DMS153 treated with DMSO at 0.1 percent for 48 hours (cell line): ENCODE results near the gene RALGAPA2.

Experiments used
- DNase-seq: peaks from one replicate; lab custom pipeline; 2025; ENCODE audit not compliant: unreplicated experiment; lab: John Stamatoyannopoulos, UW

RALGAPA2 gene

DNA sequence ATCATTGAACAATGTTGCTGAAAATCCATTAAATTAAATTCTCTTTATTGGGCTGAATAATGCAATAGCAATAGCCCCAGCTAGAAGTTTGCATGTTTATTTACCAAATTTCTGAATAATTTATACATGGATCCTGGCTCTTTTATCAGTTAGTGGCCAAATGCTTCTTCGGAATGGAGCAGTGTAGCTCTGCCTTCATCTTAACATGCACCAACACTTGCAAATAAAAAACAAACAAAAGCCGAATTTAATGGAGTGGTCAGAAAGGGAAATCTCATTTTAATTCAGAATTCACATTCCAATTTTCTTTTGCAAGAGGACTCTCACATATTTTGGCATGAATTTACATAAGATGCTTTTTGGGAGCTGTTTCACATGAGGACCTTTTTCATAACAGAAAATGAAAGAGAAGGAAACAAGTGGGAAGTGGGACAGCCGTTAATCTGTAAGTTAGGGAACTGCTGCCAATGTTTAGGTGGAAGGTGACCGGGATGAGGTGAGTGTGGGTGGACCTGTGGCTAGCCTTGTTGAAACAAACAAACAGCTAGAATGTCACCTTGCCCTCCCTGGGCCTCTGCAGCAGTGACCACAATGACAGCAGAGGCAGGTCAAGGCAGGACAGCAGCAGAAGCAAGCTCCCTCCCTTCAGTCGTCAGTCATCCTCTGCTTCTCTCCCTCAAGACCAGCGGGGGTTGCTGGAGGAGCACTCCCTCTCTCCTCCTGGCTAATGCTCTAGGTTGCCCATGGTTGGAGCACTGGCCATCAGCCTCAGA, 271.4 kb downstream of the RALGAPA2 start:
- no peak for DNase-seq

DNA sequence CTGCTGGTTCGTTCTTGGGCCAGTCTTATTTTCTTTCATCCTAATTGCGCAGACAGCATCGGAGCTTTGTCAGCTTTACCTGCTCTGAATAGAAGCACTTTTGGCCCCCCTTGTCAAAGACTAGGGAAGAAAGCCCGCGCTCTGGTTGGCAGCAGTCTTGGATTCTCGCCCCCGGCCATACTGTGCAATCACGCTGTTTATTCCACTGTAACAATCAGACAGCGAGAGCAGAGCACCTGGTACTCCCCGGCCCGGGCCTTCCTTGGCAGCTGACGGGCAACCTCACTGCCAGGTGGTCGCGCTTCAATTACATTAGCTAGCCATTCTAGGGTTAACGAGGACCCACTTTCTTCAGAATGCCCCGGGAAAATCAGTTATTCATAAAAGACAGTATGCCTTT, 272.0 kb downstream of the RALGAPA2 start:
- DNase-seq, result no peak

DNA sequence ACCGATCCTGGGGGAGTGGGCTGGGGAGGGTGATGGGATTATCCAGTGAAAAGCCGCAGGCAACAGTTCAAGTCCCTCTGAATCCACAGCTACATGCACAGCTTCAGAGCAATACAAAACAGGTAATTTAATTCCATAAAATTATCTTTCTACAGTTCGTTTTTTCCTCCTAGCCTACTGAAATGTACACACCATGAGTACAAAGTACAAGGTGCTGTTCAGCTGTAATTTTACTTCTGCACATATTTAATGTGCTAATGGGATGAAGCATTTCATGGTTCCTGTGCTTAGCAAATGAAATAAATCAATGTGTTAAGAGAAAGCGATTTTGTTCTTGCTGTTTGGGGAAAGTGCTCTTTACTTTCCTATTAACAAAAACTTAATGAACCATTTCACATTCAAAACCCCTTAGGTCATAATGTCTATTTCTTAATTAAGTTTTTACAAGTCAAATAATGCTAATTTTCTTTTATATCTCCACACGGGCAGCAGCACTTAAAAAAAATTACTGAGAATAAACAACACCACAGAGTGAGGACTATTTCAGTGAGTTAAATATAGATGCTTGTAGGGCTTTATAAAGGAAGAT, 272.7 kb downstream of the RALGAPA2 start:
- no peak for DNase-seq

DNA sequence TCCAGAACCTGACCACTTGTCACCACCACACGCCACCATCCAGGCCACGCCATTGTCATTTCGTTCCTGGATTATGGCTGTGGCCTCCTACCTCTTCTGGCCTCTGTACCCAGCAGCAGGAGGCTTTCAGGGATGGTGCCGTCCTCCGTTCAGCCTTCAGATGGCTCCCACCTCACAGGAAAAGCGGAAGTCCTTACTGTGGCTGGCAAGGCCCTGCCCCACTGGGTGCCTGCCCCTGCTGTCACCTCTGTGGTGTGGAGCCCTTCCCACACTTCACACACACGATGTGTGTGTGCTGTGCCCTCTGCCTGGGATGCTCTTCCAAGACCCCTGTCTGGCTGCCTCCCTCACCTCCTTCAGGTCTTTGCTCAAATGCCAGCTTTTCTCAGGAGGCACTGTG, 275.1 kb downstream of the RALGAPA2 start:
- no peak for DNase-seq

DNA sequence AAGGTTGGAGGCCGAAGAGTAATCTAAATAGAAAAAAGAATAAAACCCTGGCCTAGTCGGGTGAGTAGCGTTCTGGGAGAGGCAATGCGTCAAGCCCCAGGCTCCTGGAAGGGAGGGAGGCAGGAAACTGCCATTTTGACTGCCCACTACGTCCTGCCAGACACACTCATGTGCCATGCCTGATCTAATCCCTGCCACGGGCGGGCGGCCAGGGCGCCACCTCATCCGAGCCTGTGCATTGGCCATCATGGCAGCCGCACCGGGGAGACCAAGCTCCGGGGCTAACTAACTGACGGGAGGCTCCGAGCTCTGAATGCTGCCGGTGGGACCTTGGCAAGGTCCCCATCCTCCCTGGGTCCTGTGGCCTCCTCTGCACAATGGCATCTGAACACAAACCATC, 275.8 kb downstream of the RALGAPA2 start:
- no peak for DNase-seq

DNA sequence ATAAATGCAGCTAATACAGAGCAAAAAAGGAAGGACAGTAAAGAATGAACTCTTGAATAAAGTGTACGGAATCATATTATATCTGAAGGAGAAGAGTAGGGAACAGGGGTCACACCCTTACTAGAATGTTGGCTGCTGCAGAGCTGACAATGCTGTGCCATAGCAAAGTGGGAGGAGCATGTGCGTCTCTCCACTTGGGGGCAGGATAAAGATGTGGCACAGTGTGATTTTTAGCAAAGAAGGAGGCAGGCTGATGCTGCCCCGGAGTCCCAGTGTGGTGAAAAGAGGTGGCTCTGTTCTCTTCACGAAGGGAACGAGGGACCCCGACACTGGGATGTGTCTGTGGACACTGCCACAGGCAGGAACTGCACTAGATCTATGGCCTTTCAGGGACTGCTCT, 277.0 kb downstream of the RALGAPA2 start:
- no peak for DNase-seq

DNA sequence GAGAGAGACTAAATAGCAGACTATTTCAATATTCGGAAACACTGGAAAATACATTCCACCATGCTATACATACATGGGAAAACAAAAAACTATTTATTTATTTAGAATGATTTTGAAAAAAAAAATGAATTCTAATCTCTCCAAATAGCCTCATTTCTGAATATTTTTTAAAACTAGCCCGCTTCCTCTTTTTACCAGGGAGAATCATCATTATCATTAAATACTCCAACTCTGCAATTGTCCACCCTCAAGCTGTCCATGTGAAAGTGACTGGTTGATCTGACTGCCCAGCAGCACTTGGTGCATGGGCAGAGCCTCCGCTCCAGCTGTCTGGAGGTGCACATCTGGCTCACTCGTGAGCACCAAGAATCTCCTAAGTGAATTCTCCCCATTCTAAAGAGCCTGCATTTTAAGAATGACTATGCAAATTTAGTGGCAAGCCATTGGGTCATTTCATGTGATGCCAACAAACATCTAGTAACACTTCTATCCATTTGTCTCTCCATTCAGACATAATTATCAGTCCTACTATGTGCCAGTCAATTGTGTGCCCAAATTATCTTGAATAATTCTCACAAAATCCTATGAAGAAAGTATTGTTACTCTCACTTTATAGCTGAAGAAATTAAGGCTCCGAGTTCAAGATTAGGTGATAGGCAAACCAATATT, 279.7 kb downstream of the RALGAPA2 start:
- no peak for DNase-seq

DNA sequence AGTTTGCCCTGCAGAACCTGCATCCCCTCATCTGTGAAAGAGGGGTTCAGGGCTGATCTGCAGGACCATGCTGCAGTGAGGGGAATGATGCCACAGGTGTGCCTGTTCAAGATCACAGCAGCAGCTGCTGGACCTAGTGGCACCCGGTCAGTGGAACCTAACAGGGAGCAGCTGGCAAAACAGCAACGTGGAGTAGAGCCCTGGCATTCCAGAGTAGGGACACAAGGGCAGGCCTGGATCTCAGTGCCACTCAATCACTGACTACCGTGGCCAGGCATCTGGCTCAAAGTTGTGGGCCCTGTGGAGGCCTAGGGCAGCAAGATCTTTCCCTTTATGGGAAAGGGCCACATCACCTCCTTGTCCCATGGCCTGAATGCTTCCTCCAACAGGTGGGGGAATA, 282.4 kb downstream of the RALGAPA2 start:
- no peak for DNase-seq

DNA sequence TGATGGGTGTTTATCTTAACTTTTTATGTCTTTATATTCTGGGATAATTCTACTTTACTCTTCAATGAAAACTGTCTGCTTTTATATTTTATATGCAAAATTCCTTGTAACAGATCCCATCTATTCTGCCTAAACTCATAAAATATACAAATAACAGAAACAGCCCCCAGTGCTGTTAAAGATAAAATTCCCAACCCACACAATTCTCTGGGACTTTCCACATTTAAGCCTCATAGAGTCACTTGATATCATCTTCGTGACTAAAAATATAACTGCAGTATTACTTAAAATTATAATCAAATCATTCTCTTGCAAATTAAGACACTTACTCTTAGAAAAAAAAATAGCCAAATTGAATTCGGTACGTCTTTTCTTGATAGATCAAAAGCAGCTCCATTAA, 284.4 kb downstream of the RALGAPA2 start:
- no peak for DNase-seq

DNA sequence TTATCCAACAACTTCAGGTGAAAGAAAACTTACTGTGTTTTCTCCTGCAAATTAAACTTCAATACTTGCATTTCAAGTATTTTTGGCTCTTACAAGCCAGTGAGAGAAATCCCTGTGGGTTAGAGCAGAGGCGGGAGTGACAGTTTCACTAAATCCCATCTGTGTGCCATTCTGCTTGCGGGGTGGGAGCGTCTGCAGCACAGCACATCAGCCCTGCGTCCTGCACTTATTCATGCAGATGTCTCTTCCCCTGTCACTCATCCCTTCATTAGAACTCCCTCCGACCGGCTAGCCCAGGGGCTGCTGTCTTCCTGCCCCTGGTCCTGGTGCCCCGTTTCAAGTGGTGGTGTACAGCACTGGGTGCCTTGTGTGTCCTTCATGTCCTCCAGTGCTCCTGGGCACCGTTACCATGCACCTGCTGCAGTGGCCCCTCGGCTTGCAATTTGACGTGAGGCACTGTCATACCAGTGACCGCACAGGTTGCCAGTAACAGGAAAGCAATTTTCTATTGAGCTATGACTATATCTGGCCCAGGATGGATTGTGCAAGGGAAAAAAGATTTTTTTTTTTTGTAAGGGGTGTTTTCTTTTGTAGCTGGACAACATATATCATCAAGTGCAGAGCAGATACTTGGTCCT, 285.1 kb downstream of the RALGAPA2 start:
- DNase-seq, result no peak

DNA sequence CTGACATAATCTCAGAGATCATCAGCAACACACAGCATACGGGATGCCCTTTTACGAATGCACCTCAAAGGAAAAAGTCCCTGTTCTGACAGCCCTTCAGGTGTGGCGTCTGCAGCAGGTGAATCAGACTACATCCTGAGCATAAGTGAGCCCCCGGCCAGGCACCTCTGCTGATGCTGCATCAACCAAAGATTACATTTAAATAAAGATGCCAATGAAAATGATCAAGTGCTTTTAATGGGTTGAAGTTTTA, 285.9 kb downstream of the RALGAPA2 start:
- no peak for DNase-seq

DNA sequence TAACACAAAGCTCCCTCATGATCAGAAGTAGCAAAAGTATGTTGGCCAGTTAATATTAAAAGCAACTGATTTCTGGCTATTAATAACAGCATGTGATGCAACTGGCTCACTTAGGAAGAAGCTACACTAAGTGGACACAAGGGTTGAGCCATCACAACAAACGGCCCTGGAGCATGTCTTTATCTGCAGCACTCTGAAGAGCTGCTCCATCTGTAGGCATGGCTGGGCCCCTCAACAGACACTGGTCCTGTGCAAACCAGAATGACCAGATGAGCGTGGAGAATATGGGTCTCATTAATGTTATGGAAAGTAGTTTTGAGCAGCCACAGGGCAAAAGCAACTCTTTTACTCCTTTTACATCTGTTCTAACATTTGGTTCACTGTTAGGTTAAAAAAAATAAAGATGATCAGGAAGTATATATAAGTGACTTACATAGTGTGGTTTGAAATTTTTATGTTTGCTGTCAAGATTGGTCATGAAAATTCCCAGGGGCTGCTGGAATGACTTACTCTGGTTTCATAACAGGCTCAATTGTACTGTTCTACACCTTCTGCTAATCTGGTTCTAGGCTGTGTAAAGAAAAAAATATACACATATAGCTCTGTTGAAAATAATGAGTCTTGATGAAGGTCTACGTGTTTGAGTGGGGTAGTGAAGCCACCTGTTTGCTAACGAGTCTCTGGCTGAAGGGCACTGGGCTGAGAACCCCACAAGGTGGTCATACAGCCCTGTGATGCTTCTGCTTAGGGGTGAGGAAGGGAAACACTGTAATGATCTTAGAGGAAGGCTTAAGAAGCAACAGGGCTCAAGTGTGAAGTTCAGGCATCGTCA, 286.4 kb downstream of the RALGAPA2 start:
- DNase-seq, result no peak

DNA sequence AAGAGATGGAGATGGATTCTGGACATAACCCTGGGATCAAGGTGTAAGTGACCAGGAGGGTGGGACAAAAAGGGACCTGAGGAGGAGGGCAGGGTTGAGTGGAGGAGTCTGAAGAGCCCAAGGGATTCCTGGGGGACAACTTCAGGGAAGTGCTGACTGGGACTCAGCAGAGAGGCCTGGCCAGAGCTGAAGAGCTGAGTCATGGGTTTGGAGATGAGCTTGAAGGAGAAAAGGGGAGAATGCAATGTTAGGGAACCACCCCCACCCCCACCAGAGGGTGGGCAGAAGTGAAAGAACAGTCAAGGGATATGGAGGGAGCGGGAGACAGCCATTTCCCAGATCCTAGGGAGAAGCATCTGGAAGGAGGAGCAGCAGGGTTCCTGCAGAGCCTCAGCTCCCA, 289.3 kb downstream of the RALGAPA2 start:
- DNase-seq, result no peak

DNA sequence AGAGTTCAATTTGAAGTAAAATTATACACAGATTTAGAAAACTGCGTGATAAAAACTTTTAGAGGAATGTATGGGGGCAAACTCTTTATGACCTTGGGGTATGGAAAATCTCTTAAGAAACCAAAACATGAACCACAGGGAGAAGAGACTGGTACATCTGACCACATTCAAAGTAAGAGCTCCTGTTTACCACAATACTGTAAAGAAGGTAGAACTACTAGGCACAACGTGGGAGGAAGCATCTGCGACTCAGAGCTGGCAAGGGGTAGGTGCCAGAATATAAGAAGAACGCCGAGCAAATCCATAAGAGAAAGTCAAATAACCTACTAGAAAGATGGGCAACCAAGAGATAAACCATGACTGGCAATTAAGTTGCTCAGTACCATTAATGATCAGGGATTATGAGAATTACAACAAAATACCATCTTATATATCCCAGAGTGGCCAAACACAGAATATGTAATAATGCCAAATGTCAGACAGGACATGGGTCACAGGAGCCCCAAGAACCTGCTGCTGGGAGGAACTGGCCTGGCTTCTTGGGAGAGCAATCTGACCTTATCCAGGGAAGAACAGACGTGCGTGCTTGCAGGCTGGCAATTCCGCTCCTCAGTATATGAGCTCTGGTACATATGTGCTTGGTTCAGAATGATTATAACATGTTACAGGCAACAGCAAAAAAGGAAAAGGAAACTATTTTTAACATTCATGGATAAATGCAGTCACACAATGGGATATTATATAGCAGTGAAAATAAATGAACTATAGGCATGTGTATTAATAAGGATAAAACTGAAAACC, 294.4 kb downstream of the RALGAPA2 start:
- no peak for DNase-seq

DNA sequence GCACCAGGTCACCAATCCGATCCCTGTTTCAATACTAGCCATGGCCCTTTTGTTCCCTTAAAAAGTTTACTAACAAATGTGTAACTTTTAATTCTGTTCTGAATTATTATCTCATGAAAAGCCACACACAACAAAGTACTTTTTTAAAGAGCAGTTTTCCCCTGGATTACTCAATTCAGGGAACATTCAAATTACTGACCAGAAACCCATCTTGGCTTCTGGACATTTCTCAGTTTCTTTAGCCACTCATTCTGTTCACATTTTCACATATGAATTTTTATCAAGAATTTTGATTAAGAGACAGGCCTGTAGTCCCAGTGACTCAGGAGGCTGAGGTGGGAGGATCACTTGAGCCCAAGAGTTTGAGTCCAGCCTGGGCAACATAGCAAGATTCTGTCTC, 297.1 kb downstream of the RALGAPA2 start:
- DNase-seq, result no peak

DNA sequence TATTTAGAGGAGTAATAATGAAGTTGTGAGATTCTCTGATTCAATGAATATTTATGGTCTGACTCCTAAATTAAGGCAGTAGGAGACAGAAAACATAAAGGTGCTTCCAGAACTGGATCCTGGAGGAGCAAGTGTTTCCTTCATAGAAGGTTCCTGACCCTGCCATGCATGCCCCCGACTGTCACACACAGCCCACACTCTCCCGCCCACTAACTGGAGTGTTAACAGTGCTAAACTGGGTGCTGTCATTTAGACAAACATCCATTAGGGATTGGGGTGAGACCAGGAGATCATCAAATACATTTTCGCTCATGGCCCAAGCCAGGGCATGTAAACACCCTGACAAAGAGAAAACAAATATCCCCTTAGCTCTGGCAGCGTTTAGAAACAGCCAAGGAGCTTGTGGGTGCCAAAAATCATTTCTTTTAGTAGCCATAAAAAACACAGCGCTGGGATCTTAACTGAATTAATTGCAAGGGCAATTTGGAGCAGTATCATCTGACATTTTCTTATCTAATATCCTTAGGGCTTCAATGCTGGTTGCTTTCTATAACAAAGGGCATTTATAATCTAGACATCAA, 297.7 kb downstream of the RALGAPA2 start:
- DNase-seq, result no peak

DNA sequence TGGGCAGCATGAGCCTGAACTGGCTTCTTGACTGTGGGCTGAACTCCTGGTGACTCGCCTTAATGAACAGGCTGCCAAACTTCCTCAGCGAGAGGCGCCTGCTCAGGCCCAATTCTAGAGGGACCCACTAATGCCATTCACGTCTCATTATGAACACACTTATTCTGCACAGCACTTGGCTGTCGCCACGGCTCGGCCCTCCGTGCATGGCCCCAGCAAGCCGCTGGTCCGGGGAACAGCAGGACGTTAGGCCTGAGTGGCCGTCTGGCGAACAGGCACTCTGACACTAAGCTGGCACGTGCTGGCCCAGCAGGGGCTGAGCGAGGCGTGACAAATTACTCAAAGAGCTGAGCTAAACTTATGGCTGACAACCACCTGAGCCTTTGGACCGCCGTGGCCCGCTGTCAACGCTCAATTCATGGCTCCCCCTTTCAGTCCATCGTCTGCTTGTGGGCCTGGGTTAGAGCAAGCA, 298.6 kb downstream of the RALGAPA2 start:
- no peak for DNase-seq

DNA sequence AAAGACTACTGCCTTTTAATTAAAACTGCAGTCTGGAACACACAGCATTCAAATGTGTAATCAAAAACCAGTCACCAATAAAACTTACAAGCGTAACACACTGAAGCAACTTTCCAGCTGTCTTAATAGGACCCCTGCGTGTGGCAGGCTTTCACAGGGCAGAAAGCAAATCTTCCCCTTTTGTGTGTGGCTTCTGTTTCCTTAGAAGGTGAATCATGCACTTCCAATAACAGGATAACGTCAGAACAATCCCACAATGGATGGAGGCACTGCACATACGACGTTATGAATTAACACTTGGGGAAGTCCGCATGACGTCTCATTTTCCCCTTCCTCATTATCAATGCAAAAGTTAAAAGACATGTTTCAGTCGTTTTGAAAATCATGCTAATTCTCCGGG, 299.7 kb downstream of the RALGAPA2 start:
- DNase-seq, result no peak

DNA sequence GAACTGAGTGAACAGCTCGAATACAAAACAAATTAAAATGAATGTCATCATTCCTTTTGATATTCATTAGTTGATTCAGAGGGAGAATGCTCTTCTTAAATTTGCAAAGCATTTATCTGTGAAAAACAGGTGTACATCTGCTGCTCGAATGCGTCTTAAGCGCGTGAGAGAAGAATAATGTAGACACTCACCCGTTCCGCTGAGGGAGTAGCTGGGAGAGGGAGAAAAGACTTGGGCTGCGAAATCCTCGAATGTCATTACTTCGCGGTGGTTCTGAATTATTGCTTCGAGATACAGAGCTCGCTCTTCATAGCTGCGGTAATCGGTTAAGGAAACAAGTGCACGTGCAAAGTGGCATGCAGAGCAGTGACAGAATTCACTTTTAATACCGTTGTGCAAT, 300.6 kb downstream of the RALGAPA2 start:
- DNase-seq, result no peak

DNA sequence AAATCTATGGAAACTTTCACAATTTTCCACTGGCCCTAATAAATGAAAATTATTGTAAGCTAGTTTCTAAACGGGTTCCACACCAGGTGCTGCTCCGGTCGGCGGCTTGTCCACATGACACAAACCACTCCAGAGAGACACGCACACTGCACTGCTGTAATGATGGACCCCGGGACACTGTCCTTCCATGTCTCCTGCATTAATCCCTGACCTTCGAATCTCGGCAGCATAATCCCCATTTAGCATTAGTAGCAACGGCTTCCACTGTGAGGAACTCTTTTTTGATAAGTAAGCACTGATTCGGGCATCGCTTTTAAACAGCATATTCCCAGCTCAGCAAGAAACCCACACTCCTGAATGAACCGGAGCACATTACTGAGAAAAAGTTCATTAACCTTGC, 301.0 kb downstream of the RALGAPA2 start:
- DNase-seq, result no peak
